HG02623 (cell line): ENCODE measurements around the gene CFAP100.

Experiments
- ATAC-seq: cut with Tn5 transposase; IDR thresholded peaks from one replicate; pipeline ENCODE4 v1.9.1; 2021; ENCODE audit warnings: moderate library complexity; ENCODE audit not compliant: unreplicated experiment

Gene CFAP100

GRCh38 chr3:126373682-126374601, 20.8 kb upstream of the CFAP100 start:
- no peak for ATAC-seq

DNA sequence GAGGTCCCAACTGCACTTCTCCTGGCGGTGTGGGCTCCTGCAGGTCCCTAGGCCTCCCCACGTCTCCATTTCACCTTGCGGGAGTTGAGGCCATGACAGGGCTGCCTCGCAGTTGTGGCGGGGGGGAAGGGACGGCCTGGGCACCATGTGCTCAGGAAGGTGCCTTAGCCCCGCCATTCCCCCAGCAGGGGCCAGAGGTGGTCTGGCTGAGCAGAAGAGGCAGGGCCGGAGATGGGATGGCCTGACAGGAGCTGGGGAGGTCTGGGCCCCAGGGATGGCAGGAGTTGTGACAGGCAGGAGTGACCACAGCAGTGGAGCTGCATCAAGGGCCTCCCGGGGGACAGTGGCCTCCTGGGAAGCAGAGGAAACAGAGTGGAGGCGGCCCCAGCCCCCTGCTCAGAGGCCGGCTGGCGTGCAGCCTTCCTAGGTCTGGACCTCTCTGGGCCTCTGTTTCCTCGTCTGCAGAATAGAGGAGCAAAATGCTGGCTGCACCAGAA, 18.8 kb upstream of the CFAP100 start:
- no peak for ATAC-seq

GRCh38 chr3:126376444-126376843, 18.3 kb upstream of the CFAP100 start:
- no peak for ATAC-seq

- no peak for ATAC-seq
Measured at GRCh38 chr3:126377211-126377610, 17.5 kb upstream of the CFAP100 start.

DNA sequence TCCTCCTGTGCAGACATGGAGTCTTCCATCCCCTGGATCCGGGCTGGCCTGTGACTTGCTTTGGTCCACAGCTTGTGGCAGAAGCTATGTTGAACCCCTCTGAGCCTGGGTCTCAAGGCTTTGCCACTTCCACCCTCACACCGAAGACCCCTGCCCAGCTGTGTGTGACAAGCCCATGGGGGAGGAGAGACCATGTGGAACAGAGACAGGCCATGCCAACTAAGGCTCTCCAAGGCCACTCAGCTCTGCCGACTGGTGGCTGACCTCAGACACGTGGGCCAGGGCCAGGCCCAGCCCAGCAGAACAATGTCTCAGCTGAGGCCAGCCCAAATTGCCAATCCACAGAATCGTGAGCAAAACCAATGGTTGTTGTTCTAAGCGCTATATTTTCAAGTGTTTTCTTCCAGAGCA, 16.4 kb upstream of the CFAP100 start:
- no peak for ATAC-seq

GRCh38 chr3:126380011-126380768, 14.5 kb upstream of the CFAP100 start:
- no peak for ATAC-seq

DNA sequence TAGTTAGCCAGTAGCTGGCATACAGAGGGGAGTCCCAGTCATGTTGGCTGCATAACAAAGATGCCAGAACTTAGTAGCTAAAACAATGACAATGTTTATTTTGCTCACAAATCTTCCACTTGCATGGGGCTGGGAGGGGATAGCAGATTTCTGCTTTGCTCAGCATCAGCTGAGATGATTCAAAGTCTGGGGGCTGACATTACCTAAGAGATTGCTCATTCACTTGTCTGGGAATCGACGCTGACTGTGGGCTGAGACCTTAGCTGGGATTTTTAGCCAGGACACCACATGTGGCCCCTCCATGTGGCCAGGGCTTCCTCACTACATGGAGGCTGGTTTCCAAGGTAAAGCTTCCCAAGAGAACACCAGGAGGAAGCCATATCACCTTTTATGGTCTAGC, 12.7 kb upstream of the CFAP100 start:
- ATAC-seq, result no peak

DNA sequence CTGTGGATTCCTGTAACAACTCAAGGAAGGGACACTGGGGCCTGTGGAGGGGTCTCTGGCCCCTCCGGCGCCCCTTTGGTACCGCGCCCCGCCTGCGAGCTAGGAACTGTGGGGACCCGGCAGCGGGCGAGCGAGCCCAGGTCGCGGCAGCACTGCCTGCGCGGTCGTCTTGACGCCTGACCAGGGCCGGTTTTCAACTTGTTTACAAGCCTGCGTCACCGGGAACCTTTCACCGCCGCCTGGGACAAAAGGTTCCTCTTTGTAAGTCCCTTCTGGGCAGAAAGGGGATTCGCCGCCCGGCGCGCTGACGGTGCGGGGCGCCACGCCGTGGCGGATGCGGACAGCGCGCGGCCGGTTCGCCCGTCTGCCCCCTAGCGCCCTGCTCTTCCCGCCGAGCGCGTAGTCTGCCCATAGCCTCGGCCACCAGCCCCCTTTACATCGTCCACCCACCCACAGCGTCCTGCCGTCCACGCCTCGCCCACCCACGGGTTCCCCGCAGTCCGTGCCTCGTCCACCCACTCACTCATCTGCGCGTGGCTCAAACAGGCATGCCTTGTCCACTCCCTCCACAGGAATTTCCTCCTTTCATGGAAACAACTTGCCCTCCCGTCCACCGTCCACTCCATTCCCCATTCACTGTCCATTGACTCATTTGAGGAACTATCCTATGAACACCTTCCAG, 5.5 kb upstream of the CFAP100 start:
- no peak for ATAC-seq

GRCh38 chr3:126389794-126390146, 4.9 kb upstream of the CFAP100 start:
- ATAC-seq, result no peak

DNA sequence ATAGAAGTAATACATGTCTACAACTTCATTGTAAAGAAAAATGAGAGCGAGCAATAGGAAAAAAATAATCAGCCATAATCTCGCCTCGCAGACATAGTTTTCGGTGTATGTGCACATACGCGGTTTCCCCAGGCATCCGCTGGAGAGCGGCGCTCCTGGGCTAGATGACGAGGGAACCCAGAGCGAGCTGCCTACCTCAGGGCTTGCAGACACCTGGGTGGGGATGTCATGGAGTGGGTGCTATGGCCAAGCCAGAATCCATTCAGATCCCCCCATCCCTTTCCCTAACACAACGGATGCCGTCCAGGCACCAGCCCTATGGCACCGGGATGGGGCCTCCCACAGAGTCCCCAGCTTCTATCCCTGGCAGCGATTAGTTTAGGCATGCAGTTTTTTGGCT, 4.5 kb upstream of the CFAP100 start:
- ATAC-seq, result no peak

DNA sequence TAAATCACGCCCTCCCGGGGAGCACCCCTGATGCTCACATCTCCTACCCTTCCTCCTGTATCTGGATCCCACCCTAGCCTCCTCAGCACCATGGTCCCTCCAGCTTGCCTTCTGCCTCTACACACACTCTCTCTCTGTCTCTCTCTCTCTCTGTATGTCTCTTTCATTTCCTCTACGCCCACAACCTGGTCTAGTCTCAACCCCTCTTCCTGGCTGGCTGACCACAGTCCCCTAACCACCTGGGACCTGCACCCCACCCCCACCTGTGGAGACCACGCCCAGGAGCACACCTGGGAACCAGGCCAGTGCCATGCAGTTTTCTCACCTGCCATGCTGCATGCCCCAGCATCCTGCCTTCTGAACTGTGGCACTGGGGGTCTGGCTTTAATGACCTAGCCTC, 4.0 kb upstream of the CFAP100 start:
- no peak for ATAC-seq

- ATAC-seq, result no peak
Measured at GRCh38 chr3:126391631-126392030, 3.1 kb upstream of the CFAP100 start.

- no peak for ATAC-seq
Measured at GRCh38 chr3:126392246-126392645, 2.5 kb upstream of the CFAP100 start.

DNA sequence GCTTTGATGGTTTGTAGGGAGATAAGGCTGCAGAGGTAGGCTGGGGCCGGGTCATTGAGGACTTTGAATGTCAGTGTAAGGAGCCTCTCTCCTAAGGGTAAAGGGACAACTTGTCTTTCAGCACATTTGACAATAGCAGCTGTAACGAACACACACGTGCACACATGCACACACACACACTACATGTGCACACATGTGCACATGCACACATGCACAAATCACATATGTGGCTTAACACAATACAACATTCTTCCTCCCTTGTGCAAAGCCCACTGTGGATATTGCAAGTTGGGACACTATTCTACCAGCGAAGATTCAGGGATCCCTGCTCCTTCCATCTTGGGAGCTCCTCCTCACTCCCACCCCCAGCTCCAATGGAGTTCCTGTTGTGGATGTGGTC, 1.1 kb upstream of the CFAP100 start:
- no peak for ATAC-seq

DNA sequence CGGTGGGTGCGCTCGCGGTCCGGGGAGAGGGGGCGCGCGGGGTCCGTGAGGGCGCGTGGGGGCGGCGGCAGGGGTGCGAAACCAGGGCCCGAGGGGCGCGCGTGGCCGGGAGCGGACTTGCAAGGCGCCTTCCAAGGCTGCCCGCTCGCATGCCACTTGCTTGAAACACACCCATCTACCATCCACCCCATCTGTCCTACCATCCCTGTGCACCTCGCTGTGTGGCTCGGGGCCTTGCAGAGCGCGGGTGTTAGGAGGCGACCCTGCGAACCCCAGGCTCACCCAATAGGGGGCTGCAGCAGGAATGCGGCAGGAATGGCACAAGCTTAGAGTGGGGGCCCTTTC, 240 bp downstream of the CFAP100 start:
- no peak for ATAC-seq

DNA sequence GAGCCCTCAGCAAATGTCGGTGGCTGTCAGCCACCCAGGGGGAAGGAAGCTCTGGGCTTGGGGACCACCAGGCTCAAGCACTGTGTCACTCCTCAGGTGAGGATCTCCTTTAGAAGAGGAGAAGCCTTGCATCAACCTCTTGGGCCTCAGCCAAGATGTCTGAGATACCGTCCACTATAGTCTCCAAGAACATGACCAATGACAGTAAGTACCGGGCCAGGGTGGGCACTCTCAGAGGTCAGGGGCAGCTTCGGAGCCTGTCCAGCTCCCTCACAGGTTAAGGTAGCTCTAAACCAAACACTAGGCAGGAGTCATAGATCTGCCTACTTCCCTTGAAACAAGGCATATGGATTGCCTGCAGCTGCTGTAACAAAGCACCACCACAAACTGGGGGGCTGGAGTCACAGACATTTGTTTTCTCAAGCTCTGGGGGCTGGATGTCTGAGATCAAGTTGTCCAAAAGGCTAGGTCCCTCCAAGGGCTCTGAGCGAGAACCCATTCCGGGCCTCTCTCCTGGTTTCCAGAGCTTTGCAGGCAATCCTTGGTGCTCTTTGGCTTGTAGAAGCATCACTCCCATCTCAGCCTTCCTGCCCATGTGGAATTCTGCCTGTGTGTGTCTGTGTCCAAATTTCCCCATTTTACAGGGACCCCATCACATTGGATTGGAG, 1.3 kb downstream of the CFAP100 start:
- no peak for ATAC-seq

GRCh38 chr3:126396536-126396935, 1.8 kb downstream of the CFAP100 start:
- no peak for ATAC-seq

GRCh38 chr3:126397610-126398422, 3.1 kb downstream of the CFAP100 start:
- ATAC-seq, result no peak

- ATAC-seq, result no peak
Measured at GRCh38 chr3:126398423-126399350, 4.0 kb downstream of the CFAP100 start.
